ENCODE data around the gene TOM1L2. TPM values are rescaled to one million over a fixed set of nuclear protein-coding genes. Genes with fewer than 3 reads are reported as not detected.

TOM1L2 gene
- total RNA-seq, 1 donor from 2014 or later, result 4.3 TPM

DNA sequence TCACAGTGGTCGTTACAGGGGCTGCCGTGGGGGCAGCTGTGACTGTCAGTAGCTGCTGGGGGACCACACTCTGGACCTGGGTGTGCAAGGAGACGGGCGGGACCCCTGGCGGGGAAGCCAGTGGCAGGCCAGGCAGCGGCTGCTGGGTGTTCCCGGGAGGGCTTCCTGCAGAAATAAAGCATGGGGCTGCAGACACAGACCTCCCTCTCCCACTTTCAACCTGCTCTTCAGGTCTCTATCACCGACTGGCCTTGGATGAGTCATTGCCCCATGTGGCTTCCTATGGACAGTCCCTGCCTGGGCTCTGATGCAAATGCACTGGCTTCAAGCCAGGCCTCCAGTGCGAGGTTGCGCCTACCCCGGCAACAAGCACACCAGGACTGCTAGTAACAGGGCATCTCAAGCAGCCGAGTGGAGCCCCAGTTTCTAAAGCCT lies 152.6 kb downstream of the TOM1L2 start:
- no peak overlapping the region for H3K9ac ChIP-seq
- Mint-ChIP-seq H3K27me3 (ENCODE audit: insufficient read depth, low read depth) (peaks cover 2% of the 10 kb centered on the region), H3K4me1 (peaks cover 58% of the 10 kb centered on the region), H3K36me3 (peaks cover 13% of the 10 kb centered on the region), H3K9me3 (no peaks in the 10 kb centered on the region), H3K27ac (no peak overlapping the region), H3K4me3 (no peak overlapping the region)
- peaks cover 8% of the 10 kb centered on the region for H3F3A ChIP-seq (ENCODE audit: low read depth)
- peaks cover 37% of the 10 kb centered on the region for H3K79me2 ChIP-seq (ENCODE audit: low read depth)
- no peaks in the 10 kb centered on the region for H3K36me3 ChIP-seq
- H3K4me2 ChIP-seq, result no peak overlapping the region
- H4K20me1 ChIP-seq (ENCODE audit: low read depth), result peaks cover 68% of the 10 kb centered on the region
- no peak overlapping the region for H3K4me3 ChIP-seq
- DNase-seq (ENCODE audit: low spot score), result no peak
- H3K27ac ChIP-seq, result no peak overlapping the region
- no peaks in the 10 kb centered on the region for H3K27me3 ChIP-seq
- H3K9me3 ChIP-seq (ENCODE audit: low read depth), result no peaks in the 10 kb centered on the region
- no peak overlapping the region for H2AFZ ChIP-seq (replicated peaks)
- H3K4me1 ChIP-seq, result peaks cover 32% of the 10 kb centered on the region
- TF ChIP-seq EZH2 (IDR thresholded peaks at IDR 0.05) (no peak), EZH2phosphoT487 (IDR thresholded peaks at IDR 0.05) (no peak)
- TF ChIP-seq, protein P1, sequence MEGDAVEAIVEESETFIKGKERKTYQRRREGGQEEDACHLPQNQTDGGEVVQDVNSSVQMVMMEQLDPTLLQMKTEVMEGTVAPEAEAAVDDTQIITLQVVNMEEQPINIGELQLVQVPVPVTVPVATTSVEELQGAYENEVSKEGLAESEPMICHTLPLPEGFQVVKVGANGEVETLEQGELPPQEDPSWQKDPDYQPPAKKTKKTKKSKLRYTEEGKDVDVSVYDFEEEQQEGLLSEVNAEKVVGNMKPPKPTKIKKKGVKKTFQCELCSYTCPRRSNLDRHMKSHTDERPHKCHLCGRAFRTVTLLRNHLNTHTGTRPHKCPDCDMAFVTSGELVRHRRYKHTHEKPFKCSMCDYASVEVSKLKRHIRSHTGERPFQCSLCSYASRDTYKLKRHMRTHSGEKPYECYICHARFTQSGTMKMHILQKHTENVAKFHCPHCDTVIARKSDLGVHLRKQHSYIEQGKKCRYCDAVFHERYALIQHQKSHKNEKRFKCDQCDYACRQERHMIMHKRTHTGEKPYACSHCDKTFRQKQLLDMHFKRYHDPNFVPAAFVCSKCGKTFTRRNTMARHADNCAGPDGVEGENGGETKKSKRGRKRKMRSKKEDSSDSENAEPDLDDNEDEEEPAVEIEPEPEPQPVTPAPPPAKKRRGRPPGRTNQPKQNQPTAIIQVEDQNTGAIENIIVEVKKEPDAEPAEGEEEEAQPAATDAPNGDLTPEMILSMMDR (IDR thresholded peaks at IDR 0.05), result no peak

DNA sequence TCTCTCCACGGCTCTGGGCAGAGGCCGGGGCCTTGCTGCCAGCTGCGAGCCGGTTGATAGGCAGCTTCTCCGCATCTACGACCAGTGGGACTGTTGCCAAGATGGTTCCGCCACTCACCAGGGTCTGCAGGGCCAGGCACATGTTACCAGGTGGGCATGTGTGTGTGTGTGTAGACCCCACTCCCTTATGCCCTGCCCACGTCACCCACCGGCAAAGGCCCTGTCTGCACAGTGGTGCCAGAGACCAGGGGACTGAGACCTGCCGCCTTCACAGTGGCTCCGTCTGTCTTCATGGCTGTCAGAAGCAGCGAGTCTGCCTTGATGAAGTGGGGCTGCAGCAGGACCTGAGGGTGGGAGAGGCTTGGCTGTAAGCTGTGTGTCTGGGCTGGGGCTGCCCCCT lies 153.1 kb downstream of the TOM1L2 start:
- H3K4me3 Mint-ChIP-seq, result no peak overlapping the region
- peaks cover 53% of the 10 kb centered on the region for H3K4me1 Mint-ChIP-seq
- no peaks in the 10 kb centered on the region for H3K9me3 Mint-ChIP-seq
- Histone ChIP-seq H3K27ac (peak overlapping the region; percentile 3), H3F3A (ENCODE audit: low read depth) (peaks cover 3% of the 10 kb centered on the region), H3K4me2 (no peak overlapping the region), H3K79me2 (ENCODE audit: low read depth) (peaks cover 33% of the 10 kb centered on the region), H3K4me1 (peaks cover 27% of the 10 kb centered on the region), H3K9me3 (ENCODE audit: low read depth) (no peaks in the 10 kb centered on the region), H4K20me1 (ENCODE audit: low read depth) (peaks cover 67% of the 10 kb centered on the region), H3K27me3 (no peaks in the 10 kb centered on the region), H3K9ac (no peak overlapping the region), H3K4me3 (no peak overlapping the region), H3K36me3 (no peaks in the 10 kb centered on the region), H2AFZ (replicated peaks) (no peak overlapping the region)
- peaks cover 13% of the 10 kb centered on the region for H3K36me3 Mint-ChIP-seq
- TF ChIP-seq EZH2 (IDR thresholded peaks at IDR 0.05), result no peak
- TF ChIP-seq, protein P1 (IDR thresholded peaks at IDR 0.05), result no peak
- no peak overlapping the region for H3K27ac Mint-ChIP-seq
- H3K27me3 Mint-ChIP-seq (ENCODE audit: insufficient read depth, low read depth), result peaks cover 2% of the 10 kb centered on the region
- no peak for DNase-seq (ENCODE audit: low spot score)

DNA sequence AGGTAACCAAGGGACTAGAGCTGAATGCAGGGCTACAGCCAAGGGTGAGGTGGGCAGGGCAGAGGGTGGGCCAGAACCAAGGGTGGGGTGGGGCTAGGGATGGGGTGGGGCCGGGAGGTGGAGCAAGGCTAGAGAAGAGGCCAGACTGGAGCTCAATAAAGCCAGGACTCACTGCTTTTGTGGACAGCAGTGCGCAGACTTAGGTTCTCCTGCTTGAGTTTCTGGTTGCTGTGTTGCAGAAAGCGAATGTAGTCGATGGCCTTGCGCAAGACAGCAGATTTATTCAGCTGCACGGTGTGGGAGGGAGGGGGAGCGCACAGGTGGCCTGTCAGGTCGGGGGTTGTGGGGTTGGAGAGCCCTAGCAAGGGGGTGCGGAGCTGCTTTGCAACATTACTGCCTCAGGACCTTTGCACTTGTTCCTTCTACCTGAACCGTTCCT lies 154.1 kb downstream of the TOM1L2 start:
- peaks cover 48% of the 10 kb centered on the region for H3K4me1 Mint-ChIP-seq
- Histone ChIP-seq H4K20me1 (ENCODE audit: low read depth) (peaks cover 69% of the 10 kb centered on the region), H3F3A (ENCODE audit: low read depth) (peaks cover 3% of the 10 kb centered on the region), H3K27me3 (no peaks in the 10 kb centered on the region), H3K27ac (no peak overlapping the region), H3K9ac (no peak overlapping the region), H3K36me3 (no peaks in the 10 kb centered on the region), H3K4me3 (no peak overlapping the region), H2AFZ (replicated peaks) (no peak overlapping the region), H3K4me2 (no peak overlapping the region), H3K9me3 (ENCODE audit: low read depth) (no peaks in the 10 kb centered on the region), H3K79me2 (ENCODE audit: low read depth) (peaks cover 27% of the 10 kb centered on the region), H3K4me1 (peaks cover 21% of the 10 kb centered on the region)
- H3K27me3 Mint-ChIP-seq (ENCODE audit: insufficient read depth, low read depth), result peaks cover 2% of the 10 kb centered on the region
- H3K9me3 Mint-ChIP-seq, result no peaks in the 10 kb centered on the region
- no peak overlapping the region for H3K27ac Mint-ChIP-seq
- peaks cover 13% of the 10 kb centered on the region for H3K36me3 Mint-ChIP-seq
- no peak overlapping the region for H3K4me3 Mint-ChIP-seq
- DNase-seq (ENCODE audit: low spot score), result no peak
- TF ChIP-seq EZH2phosphoT487 (IDR thresholded peaks at IDR 0.05), result no peak
- TF ChIP-seq EZH2 (IDR thresholded peaks at IDR 0.05), result no peak
- TF ChIP-seq, protein P1 (IDR thresholded peaks at IDR 0.05), result no peak
